AG04450 (cell line): ENCODE measurements around the gene TOMM70. TPM values are rescaled to one million over a fixed set of nuclear protein-coding genes. Genes with fewer than 3 reads are reported as not detected.

Experiments used
- CTCF ChIA-PET: fragments of 300-600, 350-600 bp; formaldehyde crosslinking; extraction: SDS; loops from one replicate; lab custom pipeline; 2022; ENCODE audit warnings: antibody characterized with exemption, inconsistent platforms; lab: Charles Lee
- POLR2A ChIA-PET: fragments of 350-600 bp; formaldehyde crosslinking; extraction: SDS; loops from one replicate; lab custom pipeline; 2021; ENCODE audit warnings: antibody characterized with exemption, inconsistent platforms; lab: Yijun Ruan, JAX
- DNase-seq: peaks from one replicate; pipeline ENCODE4 v3.0.0-alpha.2; 2011; ENCODE audit warnings: low read depth, low spot score
- H3K27ac ChIP-seq: one replicate; pipeline ENCODE4 v1.5.1; 2012; ENCODE audit warnings: low read depth, low read length, control low read depth
- H3K27me3 ChIP-seq: one replicate; pipeline ENCODE4 v1.6.0; 2012; ENCODE audit warnings: low read length; ENCODE audit not compliant: control insufficient read depth, insufficient read depth
- H3K4me3 ChIP-seq: 2 replicates; pipeline ENCODE4 v1.5.1; 2011; ENCODE audit warnings: mild to moderate bottlenecking, low read depth, low read length, control low read depth
- H3K9me3 ChIP-seq: 2 replicates; pipeline ENCODE4 v1.5.1; 2012; ENCODE audit warnings: low read length; ENCODE audit not compliant: control insufficient read depth, insufficient read depth
- polyA plus RNA-seq: library from polyadenylated mRNA; depleted of rRNA; stranded (reverse); fragments of >200 nt; gene quantifications from 2 replicates; pipeline ENCODE4 v1.2.3, GENCODE V29; 2011
- TF ChIP-seq, protein P1 (sequence below): IDR thresholded peaks from 2 replicates; pipeline ENCODE4 v1.5.1; 2011; ENCODE audit warnings: low read depth, low read length, control low read depth, inconsistent platforms

The TOMM70 gene
- polyA plus RNA-seq, 1 experiment, result 53.7 TPM

DNA sequence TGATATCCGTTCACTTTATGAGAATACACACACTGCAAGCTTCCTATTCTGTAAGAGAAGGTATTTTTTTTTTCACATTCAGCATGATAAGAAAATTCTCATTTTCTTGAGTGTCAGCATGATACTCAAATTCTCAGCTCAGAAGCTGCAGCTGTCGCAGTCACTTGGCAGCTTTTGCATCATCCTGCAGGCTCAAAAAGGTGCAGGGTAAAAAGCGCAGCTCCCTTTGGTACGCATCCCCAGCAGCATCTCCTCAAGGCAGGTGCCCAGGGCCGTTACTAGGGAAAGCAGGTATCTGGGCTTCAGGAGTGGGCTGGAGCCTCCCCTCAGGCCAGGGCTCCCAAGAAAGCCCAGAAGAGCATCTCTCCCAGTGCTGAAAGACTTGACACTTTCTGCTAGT is 22.7 kb upstream of the TOMM70 start:
- ChIA-PET CTCF (no interaction called here), POLR2A (no interaction called here)
- H3K27me3 ChIP-seq, result no peaks in the 10 kb centered on the region
- no peak for DNase-seq
- no peak overlapping the region for H3K4me3 ChIP-seq
- TF ChIP-seq, protein P1, sequence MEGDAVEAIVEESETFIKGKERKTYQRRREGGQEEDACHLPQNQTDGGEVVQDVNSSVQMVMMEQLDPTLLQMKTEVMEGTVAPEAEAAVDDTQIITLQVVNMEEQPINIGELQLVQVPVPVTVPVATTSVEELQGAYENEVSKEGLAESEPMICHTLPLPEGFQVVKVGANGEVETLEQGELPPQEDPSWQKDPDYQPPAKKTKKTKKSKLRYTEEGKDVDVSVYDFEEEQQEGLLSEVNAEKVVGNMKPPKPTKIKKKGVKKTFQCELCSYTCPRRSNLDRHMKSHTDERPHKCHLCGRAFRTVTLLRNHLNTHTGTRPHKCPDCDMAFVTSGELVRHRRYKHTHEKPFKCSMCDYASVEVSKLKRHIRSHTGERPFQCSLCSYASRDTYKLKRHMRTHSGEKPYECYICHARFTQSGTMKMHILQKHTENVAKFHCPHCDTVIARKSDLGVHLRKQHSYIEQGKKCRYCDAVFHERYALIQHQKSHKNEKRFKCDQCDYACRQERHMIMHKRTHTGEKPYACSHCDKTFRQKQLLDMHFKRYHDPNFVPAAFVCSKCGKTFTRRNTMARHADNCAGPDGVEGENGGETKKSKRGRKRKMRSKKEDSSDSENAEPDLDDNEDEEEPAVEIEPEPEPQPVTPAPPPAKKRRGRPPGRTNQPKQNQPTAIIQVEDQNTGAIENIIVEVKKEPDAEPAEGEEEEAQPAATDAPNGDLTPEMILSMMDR, result no peak
- H3K27ac ChIP-seq, result no peak overlapping the region
- no peaks in the 10 kb centered on the region for H3K9me3 ChIP-seq

DNA sequence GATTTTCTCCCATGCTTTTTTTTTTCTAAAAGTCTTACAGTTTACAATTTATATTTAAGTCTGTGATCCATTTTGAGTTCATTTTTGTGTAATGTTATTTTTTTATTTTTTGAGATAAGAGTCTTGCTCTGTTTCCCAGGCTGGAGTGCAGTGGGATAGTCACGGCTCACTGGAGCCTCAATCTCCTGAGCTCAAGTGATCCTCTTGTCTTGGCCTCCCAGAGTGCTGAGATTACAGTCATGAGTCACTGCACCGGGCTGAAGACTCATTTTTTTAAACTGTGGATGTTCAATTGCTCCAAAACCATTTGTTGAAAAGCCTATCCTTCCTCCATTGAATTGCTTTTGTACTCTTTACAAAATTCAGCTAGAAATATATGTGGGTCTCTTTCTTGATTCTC is 20.0 kb upstream of the TOMM70 start:
- Histone ChIP-seq H3K4me3 (no peak overlapping the region), H3K27me3 (no peaks in the 10 kb centered on the region), H3K27ac (no peak overlapping the region), H3K9me3 (no peaks in the 10 kb centered on the region)
- TF ChIP-seq, protein P1, result no peak
- no peak for DNase-seq
- POLR2A ChIA-PET, result no interaction called here
- CTCF ChIA-PET, result no interaction called here

DNA sequence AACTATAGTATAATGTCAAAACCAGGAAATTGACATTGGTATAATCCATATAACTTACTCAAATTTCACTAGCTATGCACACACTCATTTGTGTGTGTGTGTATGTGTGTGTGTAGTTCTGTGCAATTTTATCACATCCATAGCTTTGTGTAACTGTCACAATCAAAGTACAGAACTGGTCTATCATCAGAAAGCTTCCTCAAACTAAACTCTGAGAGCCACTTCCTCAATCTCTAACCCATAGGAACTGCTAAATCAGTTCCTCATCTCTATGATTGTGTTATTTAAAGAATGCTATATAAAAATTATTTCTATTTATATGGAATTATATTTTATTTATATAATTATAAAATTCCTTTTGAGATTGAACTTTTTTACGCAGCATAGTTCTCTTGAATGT is 18.5 kb upstream of the TOMM70 start:
- no peak overlapping the region for H3K4me3 ChIP-seq
- H3K27ac ChIP-seq, result no peak overlapping the region
- no peak for DNase-seq
- POLR2A ChIA-PET, result no interaction called here
- no peaks in the 10 kb centered on the region for H3K9me3 ChIP-seq
- CTCF ChIA-PET, result no interaction called here
- TF ChIP-seq, protein P1, result no peak
- H3K27me3 ChIP-seq, result no peaks in the 10 kb centered on the region

DNA sequence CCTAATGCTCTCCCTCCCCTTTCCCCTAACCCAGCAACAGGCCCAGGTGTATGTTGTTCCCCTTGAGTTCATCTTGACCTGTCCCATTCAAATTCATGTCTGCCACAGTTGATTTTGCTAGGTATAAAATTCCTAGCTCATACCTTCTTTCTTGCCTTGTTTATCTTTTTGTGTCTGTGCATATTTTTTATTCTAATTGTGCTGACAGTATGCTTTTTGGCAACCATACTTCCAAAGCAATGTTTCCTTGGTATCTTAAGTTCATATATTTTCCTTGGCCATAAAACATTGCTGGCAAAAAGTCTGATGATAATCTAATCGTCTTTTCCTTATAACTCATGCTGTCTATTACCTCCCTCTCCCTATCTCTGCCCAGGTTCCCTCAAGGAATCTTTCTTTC is 16.0 kb upstream of the TOMM70 start:
- TF ChIP-seq, protein P1, result no peak
- H3K4me3 ChIP-seq, result no peak overlapping the region
- no peak for DNase-seq
- H3K27me3 ChIP-seq, result no peaks in the 10 kb centered on the region
- ChIA-PET POLR2A (no interaction called here), CTCF (no interaction called here)
- no peaks in the 10 kb centered on the region for H3K9me3 ChIP-seq
- H3K27ac ChIP-seq, result no peak overlapping the region

DNA sequence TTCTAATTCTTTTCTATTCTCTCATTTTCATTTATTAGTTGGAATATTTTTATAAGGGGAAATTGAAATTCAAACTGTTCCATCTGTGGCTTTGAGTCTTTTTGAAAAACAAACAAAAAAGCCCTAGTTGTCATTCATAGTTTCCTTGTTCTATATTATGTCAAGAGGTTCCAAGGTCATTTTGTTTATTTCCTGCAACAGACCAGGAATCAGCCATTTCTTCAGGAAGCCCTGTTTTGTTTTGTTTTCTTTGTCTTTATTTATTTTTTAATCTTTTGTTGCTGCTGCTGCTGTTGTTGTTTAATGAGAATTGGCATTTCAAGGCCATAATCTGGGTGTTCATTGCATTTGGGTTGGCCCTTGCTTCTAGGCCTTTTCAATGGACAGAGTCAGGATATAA is 15.3 kb upstream of the TOMM70 start:
- TF ChIP-seq, protein P1, result no peak
- DNase-seq, result no peak
- CTCF ChIA-PET, result no interaction called here
- POLR2A ChIA-PET, result no interaction called here
- Histone ChIP-seq H3K9me3 (no peaks in the 10 kb centered on the region), H3K4me3 (no peak overlapping the region), H3K27ac (no peak overlapping the region), H3K27me3 (no peaks in the 10 kb centered on the region)
